HG03520 (cell line): ENCODE data around the gene SLCO3A1.
"Not testable (repeated sequence)": the region's sequence is repeated elsewhere in the genome, so short reads cannot be mapped to it uniquely, and the experiment has no call there.

ENCODE experiments used
- ATAC-seq: cut with Tn5 transposase; IDR thresholded peaks from one replicate; pipeline ENCODE4 v1.9.1; 2021; ENCODE audit warnings: mild to moderate bottlenecking, moderate library complexity; ENCODE audit not compliant: unreplicated experiment

The SLCO3A1 gene

DNA sequence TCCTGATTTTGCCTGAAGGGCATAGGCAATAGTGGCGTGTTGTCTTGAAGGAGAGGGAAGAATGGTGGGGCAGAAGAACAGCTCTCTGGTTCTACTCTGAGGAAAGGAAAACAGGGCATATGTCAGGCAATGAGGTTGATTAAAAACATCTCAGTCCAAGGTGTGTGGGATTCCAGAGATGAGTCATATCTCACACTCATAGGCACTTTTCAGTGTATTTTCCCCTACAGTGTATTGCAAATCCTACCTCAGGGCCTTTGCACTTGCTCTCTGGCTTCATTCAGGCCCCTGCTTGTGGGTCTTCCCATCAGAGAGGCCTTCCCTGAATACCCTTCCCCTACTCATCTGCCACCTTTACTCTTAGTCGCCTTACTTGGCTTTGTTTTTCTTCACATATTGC lies 107.8 kb downstream of the SLCO3A1 start:
- no peak for ATAC-seq

DNA sequence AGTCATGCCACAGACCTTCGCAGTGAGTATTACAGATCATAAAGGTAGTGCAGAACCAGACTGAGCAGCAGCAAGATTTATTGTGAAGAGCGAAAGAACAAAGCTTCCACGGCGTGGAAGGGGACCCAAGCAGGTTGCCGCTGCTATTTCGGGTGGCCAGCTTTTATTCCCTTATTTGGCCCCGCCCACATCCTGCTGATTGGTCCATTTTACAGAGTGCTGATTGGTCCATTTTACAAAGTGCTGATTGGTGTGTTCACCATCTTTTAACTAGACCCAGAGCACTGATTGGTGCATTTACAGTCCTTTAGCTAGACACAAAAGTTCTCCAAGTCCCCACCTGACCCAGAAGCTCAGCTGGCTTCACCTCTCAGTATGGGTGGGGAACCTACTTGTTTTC lies 110.2 kb downstream of the SLCO3A1 start:
- ATAC-seq: not testable (repeated sequence)

DNA sequence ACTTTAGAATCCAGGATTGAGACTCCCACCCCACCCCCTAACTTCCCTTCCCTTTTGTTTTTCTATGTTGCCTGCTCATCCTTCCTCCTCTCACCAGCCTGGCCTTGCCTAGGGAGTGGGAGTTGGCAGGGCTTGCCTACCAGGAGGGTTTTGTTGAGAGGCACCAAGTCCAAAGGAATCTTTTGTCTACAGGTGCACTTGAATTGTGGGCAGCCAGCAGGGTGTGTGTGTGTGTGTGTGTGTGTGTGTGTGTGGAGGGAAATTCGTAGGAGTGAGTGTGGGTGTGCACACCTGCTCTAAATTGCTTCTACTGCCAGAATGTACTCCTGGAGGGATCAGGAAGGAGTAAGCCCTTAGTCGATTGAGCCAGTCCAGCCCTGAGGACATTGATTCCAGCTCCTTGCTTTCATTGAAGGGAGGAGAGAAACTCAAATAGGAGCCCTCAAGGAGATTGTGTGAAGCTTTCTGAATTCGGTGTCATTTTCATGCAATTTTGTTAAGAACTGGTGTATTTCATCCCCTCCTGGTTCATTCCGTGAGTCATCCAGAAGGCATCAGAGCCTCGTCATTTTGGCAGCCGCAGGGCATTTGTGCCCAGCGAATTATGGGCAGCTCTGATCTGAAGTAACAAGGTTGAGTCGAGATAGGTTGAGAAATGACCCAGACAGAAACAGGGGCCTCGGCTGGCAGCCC lies 112.1 kb downstream of the SLCO3A1 start:
- no peak for ATAC-seq

DNA sequence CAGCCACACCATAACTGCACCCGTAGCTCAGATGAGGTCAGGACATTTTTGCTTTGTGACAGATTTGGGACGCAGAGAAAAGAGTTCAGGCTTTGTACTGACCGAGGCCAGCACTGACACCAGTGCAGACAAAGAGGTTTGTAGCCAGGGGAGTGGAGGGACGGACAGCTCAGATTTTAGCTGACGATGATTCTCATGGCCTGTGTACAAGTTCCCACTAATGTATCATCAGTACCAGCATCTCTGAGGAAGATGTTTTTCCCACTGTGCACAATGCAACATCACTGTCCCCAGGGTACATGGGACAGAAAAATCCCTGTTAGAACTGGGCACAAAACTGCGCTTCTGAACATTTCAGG lies 112.7 kb downstream of the SLCO3A1 start:
- ATAC-seq: no peak

DNA sequence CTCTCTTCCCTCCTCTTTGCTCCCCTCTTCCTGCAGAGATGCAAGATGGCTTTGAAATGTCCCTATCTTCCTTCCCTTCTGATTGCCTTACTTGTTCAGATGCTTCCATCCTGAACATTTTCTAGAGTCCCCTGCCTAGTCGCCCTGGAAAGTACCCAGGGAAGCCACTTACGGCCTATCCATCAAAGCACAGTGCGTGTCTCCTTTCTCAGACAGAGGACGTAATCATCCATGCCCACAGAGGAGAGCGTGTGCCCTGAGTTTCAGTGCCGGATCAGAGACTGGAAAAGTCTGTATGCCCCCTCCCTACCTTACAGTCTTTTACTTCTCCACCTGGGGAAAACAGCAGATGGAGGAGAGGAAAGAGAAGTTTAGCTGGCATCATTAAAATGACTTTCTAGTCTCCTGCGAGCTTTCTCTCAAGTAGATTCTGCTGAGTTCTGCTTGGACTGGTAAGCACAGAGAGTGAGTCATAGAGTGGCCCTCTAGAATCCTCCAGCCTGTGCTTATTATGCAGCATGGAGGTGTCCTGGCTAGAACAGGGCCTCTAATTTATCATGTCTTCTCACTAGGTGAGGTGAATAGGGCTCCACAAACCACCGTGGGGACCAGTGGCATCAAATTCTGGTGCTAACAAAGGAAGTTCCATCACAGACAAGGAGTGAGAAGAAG lies 114.6 kb downstream of the SLCO3A1 start:
- no peak for ATAC-seq

DNA sequence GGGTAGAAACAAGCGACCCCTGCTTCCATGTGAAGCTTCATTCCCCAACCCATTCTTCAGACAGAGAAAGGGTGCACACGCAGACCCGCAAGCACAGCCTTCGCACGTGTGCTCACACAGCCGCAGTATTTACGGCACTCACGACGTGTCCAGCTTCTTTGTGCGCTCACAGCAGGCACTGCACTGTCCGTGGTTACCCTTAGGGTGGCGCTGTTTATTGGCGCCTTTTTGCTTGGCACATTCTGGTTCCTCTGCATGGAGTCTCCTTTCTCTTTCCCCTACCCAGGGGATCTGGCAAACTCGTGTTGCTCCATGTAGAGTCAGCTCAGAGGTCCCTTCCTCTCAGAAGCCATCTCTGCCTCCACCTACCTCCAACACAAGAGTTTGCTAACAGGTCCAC lies 115.1 kb downstream of the SLCO3A1 start:
- ATAC-seq: no peak

DNA sequence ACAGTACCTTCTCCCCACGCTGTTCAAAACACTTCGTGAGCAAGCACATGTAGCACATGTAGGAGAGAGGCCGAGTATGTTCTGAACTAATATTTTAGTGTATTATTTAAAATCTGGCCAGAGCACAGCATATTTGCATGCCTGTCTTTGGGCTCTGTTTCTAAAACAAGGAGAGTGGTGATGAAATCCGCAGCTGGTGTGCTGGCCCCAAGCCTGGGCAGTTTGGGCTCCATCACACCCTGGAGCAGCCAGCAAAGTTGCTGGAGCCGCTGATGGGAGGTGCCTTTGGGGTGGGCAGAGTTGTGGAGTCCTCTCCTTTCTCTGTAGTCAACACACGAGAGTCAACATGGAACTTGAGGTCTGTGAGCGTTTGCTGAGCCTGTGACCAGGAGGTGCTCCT lies 116.6 kb downstream of the SLCO3A1 start:
- no peak for ATAC-seq

DNA sequence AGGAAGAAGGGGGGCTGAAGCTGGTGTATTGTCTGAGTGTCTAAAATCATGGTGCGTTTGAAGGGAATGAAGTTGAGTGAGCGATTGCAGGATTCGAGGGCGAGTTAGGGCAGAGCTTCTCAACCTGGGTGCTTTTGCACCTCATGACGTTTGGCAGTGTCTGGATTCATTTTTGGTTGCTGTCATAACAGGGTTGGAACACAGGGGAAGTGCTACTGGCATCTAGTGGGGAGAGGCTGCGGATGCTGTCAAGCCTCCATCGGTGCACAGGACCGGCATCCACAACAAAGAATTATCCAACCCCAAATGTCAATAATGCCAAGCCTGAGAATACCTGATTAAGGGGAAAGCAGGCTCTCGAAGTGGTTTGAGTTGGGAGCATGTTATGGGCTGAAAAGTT lies 120.0 kb downstream of the SLCO3A1 start:
- no peak for ATAC-seq

DNA sequence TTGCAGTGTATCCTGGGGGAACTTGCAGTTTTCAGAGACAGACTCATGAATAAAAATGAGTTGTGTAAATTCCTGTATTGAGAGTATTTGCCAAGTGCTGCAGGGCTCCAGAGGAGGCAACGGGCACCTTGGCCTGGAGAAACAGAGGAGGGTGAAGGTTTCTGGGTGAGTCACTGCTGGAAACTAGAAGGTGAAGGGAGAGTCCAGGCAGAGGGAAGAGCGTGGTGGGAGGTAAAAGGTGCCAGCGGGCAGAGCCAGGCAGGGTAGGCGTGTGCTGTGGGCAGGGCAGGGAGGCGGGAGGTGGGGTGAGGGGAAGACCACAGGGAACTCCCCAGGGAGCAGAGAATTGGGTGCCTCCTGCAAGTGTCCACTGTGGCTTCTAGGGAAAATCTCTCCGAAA lies 120.8 kb downstream of the SLCO3A1 start:
- ATAC-seq: no peak

DNA sequence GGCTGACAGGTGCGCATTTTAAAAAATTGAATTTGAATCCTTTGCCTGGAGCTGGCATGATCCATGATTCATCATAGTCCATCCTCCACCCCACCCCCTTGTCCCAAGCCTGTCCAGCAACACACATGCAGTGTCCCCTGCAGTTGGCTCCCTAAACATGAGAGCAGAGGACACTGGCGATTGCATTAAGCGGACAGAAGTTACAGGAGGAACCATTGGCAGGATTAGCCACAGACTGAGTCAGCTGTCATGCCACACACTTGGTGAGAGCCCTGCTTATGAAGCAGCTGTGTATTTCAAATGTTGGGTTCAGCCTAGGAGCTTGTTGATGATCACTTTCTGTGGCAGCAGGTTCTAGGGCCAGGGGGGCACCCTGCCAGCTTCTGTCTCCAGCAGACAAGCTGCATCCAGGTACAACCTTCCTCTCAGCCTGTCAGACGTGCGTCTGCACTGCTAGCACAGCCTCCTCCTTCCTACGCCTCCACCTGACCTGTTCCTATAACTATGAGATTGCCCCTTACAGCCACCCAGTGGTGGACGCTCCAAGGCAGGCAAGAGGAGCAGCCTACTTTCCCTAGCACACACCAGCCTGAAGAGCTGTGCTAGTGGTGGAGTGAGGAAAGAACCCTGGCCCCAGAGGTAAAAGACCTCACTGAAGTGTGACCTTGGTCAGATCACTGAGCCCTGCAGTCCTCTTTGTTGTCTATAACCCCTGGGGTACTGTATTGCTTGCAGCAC lies 121.9 kb downstream of the SLCO3A1 start:
- ATAC-seq: no peak

DNA sequence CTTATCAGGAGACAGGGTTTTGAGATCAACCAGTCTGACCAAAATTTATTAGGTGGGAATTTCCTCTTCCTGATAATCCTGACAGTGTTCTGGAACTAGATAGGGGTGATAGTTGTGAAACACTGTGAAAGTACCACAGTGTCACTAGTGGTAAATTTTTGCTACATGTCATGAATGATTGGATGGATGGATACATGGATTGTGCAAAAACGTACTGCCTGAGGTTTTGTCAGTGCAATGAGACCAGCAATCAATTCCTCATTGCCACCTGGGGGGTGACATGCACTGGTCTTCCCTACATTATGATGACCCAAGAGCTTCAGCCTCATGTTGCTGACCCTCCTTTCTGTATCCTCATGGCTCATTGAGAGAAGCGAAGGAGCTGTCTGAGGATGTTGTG lies 123.5 kb downstream of the SLCO3A1 start:
- ATAC-seq: no peak

DNA sequence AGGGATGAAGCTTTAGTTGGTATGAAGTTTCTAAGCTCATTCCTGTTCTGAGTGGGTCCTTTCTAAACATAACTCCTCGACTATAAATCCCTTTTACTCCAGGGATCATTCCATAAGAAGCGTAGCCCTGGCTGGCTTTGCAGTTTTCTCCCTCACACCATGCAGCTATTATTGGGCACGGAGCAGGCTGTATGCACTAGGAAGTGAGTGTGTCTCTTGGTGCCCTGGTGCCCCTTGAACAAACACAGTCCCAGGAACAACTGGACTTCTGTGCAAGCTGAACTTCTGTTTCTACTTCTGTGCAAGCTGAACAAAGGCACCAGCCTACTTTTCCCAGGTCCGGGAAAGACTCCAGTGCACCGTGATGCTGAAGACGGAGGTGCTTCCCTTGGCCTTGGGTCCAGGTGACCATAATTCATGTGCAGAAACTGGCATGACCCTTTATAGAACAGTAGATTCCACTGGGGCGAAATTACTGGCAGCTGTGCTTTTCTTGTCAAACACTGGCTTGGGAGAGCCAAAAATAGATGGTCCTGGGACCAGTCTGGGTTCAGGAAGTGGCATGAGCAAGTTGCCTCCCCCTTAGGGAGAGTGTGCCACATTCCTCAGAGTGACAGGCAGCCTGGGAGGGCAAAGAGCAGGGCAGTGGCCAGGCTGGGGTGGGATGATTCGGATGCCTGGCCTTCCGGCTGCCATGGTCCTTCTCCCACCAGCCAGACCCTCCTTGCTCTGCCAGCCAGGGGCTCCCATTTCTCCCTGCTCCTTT lies 127.2 kb downstream of the SLCO3A1 start:
- ATAC-seq: no peak

DNA sequence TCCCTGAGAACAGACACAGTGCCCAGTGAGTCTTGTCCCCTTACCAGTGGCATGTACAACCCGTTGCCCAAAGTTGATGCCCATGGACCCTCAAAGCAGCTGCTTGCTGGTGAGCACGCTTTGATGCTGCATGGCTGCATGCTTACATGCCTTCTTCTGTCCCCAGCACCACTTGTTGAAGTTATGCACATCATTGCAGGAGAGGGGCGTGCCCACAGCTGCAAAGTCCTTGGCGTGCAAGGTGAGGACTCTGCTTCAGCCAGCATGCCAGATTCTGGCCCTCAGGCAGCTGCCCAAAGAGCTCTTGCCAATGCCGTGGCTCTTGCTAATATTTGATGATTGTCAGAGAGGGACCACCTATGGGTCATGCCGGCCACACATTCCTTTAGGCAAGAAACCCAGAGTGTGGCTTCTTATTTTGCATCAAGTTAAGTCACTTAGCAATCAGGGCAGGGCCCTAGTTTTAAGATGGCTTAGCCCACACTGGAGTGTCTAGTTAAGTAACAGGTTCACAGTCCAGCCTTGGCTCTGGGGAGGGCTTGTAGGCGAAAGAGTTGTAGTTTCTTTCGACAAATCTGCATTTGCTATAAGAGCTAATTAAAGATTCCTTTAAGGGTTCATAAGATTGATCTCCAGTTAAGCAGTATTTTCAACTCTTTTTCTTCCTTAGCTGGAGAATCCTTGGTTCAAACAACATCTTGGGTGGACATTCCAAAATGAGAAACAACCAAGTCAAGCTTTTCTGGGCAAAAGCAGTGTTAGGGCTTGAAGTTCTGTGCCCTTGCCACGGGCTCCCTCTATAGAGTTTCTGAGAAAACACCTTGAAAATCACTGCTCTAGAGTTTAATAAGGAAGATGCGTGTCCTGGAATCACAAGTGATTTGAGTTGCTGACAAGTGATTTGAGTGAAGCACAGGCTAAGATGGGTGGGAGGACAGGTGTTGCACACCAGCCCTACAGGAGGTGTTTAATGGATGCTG lies 128.6 kb downstream of the SLCO3A1 start:
- no peak for ATAC-seq

DNA sequence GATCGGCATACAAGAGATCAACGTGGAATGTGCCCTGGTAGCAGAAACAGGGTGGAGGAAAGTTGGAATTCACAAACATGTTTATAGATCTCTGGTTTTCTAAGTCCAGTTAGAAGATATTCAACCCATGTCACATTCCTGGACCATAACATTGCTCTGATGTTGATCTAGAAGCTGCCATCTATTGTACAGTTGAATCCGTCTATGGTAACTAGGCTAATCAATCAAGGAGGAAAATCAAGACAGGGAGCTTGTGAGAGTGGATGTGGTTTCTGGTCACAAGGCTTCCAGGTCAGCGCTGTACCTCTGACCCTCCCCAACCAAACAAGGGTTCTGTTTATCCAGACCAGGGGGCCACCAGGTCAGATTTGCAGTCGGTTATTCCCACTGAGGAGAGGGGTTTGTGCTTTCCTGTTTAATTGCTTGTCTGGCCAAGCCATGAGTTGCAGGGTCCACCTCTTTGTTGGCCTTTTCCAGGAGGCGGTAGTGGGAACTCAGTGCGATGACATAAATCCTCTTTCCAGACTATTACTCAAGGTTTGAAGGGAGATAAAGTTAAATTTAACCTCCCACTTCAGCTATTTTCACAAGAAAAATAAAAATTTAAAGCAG lies 130.3 kb downstream of the SLCO3A1 start:
- ATAC-seq: no peak

DNA sequence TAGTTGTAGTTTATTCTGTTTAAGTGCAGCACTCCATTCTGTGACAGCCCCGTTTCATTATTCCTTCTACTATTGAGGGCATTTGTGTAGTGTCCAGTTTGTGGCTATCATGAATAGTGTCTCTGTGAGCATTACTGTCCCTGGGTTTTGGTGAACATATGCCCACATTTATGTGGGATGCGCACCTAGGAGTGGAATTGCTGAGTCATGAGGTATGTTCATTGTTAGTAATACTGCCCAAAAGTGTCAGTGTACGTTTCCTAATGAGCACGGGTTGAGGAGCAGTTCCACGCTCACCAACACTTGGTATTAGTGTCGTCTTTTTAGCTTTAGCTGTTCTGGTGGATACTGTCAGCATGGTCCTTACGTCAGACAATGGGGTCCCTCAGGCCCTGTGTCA lies 131.8 kb downstream of the SLCO3A1 start:
- no peak for ATAC-seq

DNA sequence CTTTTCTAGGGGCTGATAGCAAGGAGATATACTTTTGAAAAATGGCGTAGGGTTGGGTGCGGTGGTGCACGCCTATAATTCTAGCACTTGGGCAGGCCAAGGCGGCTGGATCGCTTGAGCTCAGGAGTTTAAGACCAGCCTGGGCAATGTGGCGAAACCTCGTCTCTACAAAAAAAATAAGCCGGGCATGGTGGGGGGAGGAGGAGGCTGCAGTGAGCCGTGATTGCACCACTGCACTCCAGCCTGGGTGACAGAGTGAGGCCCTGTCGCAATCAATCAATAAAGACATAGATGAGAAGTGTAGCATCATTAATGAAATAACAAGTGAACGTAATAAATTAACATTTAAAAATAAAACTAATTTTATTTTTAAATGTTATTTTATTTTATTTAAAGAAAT lies 134.6 kb downstream of the SLCO3A1 start:
- ATAC-seq: no peak

DNA sequence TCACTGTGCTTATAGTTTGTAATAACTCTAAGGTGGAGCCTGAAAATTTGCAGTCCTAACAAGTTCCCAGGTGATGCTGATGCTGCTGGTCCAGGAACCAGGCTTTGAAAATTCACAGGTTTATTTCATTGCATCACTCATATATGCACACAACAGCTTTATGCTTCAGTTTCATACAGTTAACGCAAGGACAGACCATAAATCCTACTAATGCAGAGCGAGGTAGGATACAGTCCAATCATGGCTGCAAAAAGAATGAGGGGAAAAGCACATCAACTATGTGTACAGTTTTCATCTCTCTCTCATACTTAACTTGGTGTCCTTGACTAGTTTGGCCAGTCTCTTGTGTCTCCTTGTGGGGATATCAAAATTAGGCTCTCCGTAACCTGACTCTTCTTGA lies 135.1 kb downstream of the SLCO3A1 start:
- ATAC-seq: no peak

DNA sequence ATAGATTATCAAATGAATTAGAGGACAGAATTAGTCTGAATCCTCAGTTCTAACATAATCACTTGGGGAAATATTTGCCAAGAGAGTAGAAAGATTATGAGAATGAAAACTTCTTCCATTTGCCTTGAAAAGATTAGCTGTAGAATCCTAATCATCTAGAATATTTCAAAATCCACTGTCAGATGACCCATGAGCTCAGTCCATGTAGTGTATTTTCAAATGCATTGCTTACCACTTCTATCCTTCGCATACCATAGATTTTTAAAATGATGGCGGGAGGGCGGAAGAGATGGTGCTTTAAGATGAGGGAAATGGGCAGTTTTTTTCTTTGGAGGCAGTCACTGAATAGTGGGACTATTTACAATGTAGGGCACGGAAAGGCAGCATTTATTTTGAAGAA lies 136.3 kb downstream of the SLCO3A1 start:
- no peak for ATAC-seq

DNA sequence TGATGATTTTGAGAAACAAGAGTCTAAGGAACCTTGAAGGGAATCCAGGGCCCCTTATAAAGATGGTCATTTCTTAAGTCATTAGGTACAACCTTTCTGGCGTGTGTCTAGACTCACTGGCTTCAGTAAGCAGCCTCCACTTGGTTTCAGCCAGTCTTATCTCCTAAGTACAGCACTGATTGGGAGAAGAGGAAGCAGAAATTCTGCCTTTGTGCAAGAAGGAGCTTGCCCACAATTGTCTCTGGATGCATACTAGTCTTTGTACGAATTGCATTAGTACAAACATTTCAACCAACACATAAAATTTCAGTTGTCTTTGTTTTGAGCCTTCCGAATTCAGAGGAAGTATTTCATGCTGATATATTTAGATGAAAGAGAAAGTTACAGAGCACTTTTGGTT lies 139.4 kb downstream of the SLCO3A1 start:
- ATAC-seq: no peak

DNA sequence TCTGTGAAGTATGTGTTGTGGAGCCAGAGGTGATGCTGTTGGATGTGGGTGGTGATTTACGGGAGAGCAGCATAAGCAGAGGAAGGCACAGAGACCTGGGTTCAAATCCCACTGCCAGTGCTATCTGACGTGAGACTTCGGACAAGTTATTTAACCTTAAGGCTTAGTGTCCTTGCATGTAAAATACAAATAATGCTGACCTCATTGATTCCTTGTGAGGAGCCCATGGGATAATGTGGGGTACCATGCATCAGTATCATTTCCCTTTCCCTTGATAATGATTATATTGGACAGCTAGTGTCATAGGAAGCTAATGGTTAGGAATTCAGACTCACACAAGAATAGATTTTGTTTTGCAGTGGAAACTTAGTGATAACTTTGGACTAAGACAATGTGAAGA lies 141.6 kb downstream of the SLCO3A1 start:
- ATAC-seq: no peak
